Forelimb muscle (tissue), 1 donor: Measurements from ENCODE around the gene MMP17. TPM values are rescaled to one million over a fixed set of nuclear protein-coding genes. Genes with fewer than 3 reads are reported as not detected.

Experiments
- DNase-seq: peaks from one replicate; pipeline ENCODE4 v3.0.0-alpha.2; 2013; ENCODE audit warnings: low read depth
- polyA plus RNA-seq: library from polyadenylated mRNA; unstranded; fragments of 120-200 nt; gene quantifications from one replicate; pipeline ENCODE4 v1.2.1, GENCODE V29; 2013; ENCODE audit not compliant: insufficient read length

Gene MMP17
- polyA plus RNA-seq, 1 donor, result 4.2 TPM

DNA sequence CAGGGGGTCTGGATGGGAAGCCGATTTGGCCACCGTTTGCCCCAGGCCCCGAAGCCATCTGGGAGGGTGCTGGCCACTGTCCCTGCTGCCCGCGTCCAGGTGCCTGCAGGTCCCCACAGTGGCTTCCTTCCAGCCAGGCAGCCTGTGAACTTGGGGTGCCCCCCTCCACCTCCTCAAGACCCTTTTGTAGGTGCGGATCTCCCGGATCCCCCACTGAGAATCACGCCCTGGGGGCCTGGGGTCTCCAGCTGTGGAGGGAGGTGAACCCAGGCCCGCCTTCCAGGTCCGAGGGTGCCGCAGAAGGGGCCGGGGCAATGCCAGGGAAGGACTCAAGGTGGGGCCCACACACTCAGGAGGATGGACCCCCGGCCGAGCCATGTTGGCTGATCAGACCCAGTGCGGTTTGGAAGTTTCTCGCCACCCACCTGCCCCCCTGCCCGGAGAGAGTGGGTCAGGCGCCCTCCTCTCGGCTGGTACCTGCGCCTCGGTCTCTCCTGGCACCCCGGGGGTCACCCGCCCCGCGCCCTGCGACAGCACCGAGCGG, 1.7 kb downstream of the MMP17 start:
- DNase-seq, result no peak

DNA sequence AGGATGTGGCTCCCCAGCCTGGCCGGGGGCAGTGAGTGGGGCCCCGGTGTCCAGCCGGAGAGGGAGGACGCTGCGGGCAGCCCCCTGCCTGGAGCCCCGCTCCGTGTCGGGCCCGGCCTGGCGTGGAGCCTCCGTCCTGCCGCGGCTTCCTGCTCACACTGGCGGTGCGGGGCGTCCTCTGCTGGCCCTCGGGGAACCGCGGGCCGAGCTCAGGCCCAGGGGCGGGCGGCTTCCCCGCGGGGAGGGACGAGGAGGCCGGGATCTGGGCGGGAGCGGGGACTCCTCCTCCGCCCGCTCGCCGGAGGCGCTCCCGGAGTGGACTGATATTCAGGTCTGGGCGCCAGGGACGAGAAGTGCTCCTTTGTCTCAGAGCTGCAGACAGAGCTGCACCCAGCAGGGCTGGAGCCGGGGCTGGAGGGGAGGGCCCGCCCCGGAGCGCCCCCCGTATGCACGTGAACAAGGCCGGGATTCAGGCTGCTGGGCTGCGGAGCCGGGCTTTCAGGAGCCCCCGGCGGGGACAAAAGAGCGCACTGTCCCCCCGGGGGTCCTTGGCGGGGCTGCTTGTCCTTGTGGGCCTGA, 2.2 kb downstream of the MMP17 start:
- peak; percentile 17 for DNase-seq

DNA sequence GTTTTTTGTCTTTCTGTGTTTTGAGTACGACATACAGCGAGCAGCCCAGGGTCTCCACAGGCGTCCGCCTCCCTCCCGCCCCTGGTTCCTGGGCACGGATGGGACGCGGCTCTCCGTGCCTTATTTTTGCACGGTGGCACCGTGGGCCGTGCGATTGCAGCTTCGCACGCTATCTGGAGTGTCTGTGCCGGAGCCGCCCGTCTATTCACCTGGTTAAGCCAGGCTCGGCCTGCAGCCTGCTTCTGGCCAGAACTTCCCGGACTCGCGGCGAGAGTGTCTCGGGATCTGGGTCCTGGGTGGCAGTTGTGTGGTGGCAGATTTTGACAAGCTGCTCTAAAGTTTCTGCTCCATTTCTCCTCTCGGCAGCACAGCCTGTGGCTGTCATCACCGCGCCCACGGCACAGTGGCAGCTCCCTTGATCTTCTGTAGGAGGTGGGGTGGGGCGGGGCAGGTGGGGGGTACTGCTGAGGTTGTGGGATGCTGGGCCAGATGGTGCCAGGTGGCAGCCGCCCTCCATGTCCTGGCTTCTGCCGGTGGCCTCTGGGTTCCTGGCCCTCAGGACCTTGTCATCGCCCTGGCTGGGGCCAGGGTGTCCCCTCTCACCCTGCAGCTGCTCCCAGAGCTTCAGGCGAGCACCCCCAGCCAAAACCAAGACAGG, 2.9 kb downstream of the MMP17 start:
- no peak for DNase-seq

DNA sequence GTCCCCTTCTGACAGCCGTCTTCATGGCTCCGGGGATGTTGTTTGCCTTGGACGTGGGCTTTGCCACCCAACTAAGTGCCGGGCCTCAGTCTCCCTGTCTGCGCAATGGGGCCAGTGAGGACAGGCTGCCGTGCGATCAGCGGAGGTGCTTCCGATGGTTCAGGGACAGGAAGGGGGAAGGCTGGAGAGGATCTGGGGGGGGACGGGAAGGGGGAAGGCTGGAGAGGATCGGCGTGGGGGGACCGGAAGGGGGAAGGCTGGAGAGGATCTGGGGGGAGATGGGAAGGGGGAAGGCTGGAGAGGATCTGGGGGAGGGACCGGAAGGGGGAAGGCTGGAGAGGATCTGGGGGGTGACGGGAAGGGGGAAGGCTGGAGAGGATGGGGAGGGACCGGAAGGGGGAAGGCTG, 3.4 kb downstream of the MMP17 start:
- peak; percentile 74 for DNase-seq

DNA sequence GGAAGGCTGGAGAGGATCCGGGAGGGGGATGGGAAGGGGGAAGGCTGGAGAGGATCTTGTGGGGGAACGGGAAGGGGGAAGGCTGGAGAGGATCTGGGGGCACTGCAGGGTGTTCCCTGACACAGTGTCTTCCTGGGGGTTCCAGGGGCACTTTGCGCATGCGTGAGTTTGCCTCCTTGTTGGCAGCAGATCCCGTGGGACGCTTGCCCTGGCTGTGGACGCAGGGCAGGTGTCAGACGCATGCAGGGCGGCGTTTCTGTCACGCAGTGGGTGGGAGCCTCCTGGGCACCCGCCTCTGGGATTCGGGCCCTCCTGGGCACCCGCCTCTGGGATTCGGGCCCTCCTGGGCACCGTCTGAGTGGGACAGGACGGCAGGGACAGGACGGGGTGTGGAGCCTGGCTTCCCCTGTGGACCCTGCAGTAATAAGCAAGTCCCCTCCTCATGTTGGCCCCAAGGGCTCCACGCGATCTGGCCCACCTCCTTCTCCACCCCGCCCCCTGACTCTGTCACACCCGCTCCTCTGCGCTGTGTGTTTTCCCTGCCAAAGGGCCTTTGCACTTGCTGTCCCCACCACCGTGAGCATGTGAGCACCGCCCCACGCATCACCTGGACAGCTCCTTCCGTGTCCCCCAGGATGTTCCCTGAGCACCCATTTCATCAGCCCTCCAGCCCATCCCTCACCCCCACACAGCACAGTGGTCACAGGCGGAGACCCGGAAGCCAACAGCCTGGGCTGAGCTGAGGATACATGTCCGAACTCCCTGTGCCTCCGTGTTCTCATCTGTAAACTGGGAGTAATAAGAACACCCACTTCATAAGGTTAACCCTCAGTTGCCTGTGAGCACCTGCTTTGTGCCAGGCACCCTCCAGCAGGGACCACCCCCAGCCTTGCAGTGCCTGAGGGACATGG, 4.4 kb downstream of the MMP17 start:
- no peak for DNase-seq

DNA sequence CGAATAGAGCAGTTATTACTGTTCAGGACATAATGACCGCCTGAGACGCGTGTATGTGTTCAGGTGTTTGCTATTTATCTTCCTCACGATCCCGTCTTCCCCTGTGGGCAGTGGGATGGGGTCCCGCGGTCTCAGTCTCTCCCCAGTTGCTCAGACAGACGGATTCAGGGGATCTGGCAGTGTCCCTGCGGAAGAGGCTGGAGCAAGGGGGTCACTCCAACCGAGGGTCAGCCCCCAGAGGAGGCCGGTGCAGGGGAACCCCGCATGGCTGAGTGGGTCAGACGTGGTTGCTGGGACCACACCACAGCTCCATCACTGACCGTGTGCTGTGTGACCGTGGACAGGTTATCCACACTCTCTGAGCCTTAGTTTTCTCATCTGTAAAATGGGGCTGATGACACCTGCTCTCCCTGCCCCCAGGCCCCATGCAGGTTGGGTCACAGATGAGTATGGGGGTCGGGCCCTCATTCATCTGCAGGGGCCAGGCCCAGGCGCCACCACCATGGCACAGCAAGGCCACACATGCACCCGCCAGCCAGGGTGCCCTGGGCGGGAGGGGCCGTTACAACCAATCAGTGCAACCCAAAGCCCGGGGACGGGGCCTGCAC, 5.2 kb downstream of the MMP17 start:
- no peak for DNase-seq

DNA sequence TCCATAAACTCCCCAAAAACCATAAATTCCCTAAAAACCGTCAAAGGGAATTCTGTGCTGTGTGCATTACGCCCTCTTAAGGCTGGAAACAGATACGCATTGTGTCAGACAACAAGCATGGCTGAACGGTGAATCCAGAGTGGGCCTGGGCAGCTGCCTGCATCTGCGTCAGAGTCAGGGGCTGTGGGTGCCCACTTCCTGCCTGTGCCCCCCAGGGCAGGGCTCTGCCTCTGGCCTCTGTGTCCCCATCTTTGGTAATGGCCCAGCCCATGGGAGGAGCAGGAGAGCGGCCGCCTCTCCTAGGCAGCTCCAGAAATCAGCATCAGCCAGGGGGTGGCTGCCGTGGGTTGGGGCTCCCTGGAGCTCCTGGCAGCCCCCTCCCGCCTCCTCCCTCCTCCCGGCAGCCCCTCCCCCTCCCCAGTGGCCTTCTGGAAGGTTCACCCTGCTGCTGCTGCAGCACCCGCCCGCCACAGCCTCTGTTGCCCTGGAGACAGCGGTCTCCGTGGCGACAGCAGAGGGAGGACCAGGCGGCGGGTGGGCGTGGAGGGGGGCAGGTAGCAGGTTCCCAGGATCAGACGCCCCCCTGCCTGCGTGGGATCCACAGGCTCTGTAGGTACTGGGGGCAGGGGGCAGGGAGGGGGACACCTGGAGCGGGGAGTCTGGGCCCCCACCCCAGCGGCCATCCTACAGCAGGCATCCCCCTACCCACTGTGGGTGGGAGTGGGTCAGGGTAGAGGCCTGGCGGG, 5.9 kb downstream of the MMP17 start:
- no peak for DNase-seq

DNA sequence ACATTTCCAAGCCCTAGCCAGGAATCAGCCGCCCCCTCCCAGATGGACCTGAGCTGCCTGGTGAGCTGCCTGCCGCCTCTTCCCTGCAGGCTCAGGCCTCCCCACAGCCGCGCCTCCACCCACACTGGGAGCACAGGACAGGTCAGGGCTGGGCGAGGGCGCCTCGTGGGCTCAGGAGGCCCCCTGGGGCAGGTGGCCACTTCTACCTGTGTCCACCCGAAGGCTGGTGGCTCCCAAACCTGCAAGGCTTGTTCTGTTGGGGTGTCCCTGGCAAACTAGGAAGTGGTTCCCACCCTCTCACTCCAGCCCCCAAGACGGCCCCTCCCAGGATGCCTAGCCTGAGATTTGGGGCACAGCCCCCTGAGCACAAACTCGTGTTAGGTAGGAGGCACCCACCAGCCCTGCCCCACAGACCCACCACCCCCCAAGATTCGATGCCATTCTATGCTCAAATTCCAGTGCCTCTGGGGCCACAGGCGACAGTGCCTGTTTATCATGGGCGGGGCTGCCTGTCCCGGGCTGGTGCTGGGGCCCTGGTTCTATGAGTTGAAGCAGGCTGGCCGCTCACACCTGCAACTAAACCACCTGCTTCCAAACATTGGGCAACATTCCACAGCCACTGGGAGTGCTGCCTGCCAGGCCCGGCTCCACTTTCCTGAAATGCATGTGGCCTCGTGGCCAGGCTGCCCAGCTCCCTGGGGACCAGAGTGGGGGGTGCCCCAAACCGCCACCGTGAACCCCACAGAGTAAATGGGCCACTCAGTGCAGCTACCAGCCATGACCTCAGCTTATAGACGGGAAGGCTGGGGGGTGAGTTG, 6.8 kb downstream of the MMP17 start:
- DNase-seq, result no peak

DNA sequence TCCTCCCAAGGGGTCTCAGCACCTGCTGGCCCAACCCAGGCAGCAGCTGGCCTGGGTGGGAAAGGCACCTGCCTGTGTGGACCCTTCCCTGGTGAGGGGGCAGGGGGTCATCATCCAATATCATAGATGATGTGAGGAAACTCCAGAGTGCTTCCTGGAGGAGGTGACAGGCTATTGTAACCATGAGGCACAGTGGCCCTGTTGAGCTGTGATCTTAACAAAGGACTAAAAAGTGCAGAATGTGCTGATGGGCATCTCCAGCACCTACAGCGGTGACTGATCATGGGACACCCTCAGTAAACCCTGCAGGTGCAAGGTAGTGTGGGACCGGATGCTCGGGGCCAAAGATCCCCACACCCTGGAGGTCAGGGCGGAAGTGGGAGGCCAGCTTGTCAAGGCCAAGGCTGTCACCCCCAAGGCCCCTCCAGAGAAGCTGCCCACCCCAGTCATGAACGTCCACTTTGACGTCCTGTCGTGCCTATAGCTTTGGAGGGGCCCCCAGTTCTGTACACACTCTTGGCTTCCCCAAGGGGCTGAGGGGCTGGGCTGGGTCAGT, 7.5 kb downstream of the MMP17 start:
- DNase-seq, result no peak

DNA sequence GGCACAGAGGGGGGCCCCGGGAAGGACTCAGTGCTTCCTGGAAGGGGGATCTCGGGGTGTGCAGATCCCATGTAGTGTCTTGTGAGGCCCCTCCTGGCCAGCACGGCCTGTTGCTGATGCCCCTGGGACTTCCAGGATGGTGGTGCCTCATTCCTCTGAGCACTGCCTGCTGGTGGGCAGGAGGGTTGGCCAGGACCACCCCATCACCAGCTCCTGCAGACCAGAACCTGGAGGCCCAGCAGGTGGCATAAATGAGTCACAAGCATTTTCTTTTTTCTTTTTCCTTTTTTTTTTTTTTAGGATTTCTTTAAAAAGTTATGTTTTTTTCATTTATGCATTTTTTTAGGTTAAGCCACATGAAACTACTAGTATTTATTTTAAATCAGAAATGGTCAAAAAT, 8.0 kb downstream of the MMP17 start:
- no peak for DNase-seq

DNA sequence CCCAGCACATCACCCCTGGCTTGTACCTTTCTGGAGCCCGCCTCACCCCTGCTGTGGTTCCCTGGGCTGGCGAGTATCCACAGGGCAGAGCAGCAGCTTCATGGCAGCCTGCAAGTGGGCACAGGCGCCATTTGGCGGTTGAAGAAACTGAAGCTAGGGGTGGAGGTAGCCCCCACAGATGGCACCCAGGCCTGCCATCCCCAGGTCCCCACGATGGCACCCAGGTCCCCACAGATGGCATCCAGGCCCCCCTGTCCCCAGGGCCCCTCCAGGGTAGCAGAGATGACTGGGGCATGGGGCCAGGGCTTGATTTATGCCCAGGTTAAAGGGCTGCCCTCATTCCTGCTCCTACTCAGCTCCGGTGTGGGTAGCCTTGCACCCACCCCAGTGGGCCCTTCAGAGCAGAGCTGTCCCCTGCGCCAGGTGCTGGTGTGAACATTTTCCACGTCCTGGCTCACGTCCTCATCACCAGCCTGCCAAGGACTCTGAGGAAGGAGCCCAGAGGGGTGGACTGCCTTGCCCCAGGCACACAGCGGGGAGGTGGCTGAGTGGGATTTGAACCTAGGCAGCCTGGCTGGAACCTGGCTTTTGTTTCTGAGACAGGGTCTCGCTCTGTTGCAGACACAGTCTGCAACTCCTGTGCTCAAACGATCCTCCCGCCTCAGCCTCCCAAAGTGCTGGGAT, 8.7 kb downstream of the MMP17 start:
- no peak for DNase-seq

DNA sequence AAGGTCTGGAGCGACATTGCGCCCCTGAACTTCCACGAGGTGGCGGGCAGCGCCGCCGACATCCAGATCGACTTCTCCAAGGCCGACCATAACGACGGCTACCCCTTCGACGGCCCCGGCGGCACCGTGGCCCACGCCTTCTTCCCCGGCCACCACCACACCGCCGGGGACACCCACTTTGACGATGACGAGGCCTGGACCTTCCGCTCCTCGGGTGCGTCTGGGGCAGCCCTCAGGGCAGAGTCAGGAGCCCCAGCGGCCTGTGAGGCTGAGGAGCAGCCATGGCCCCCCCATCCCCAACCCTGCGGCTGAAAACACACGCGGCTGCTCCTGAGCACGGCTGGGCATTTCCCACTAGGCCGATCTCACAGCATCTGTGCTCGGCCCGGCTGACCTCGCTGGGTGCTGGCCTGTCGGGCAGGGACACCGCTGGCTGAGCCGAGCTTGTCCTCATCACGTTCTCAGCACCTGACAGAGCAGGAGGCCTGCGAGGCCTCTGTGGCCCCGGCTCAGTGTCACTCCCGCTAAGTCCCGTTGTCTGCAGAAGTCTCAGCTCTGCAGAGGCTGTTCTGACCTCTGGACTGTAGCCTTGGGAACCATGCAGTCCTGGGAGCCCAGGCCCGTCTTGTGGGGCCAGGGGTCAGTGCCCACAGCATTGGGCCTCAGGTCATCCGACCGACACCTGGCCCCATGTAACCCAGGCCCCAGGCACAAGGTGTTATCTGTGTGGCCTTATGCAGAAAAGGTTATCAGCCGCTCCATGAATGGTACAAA, 12.6 kb downstream of the MMP17 start:
- no peak for DNase-seq

DNA sequence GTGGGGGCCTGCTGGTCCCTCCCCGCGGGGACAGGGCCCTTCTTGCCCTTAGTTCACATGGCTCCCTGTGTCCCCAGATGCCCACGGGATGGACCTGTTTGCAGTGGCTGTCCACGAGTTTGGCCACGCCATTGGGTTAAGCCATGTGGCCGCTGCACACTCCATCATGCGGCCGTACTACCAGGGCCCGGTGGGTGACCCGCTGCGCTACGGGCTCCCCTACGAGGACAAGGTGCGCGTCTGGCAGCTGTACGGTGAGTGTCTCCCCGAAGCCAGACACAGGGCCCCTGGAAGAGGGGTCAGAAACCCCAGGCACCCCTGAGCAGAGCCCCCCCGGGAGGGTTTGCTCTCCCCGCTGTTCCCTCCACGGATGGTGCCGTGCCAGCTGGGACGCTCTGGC, 13.4 kb downstream of the MMP17 start:
- no peak for DNase-seq

DNA sequence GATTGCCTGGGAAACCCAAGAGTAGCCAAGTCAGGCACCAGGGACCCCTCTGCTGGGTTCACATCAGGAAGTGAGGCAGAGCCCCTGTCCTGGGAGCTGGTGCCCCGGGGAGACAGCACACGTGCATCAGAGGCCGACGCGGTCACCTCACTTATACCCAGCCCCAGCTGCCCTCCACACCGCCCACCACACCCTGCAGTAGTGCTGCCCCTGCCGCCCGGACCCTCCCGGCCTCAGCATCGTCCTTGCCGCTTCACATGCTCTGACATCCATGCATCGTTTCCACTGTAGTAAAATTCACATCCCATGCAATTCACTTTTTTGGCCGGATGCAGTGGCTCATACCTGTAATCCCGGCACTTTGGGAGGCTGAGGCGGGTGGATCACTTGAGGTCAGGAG, 14.0 kb downstream of the MMP17 start:
- no peak for DNase-seq

DNA sequence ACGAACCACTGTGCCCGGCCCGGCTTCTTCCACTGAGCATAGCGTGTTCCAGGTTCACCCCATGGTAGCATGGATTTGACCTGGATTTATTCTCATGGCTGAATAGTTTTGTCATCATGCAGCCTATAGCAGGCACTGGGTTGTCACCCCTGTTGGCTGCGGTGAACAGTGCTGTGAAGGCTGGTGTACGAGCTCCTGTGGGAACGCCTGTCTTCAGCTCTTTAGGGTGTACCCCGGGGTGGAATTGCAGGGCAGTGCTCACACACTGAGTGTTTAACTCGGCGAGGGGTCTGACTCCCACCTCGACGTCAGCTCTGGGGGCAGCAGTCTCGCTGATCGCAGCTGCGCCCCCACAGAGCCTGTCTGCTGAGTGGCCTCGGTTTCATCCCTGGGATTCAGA, 15.3 kb downstream of the MMP17 start:
- no peak for DNase-seq

DNA sequence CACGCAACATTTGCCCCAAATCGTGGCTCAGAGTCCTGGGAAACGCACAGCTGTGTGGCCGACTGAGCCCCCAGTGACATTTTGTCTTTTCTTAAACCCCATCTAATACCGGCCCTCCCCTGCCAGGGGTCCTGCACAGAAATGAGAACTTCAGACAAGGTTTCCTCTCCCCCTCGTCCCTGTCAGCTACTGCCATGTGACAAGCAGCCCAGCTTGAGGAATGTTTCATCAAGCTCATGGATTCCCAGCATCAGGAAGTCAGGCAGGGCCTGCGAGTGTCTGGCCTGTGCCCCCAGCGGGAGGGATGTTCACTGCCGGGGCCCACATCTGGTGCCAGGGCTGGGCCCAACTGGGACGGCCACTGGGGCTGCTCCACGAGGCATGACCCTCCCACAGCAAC, 15.9 kb downstream of the MMP17 start:
- DNase-seq, result no peak

DNA sequence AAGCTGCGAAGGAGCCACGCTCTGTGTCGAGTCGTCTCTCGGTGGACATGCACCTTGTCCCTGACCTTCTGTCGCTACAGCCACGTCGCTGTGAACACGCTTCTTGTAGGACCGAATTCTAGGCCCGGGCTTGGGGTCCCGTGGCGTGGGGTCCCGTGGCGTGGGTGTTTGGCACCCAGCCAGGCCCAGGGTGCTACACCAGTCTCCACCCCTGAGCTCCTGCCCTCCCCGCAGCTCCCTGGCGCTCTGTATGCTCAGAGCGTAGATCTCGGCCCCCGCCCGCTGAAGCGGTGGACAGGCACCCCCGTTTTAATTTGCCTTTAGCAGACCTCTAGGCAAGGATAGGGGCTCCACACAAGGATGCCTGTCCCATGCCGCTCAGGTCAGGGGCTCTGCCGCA, 16.5 kb downstream of the MMP17 start:
- DNase-seq, result no peak

DNA sequence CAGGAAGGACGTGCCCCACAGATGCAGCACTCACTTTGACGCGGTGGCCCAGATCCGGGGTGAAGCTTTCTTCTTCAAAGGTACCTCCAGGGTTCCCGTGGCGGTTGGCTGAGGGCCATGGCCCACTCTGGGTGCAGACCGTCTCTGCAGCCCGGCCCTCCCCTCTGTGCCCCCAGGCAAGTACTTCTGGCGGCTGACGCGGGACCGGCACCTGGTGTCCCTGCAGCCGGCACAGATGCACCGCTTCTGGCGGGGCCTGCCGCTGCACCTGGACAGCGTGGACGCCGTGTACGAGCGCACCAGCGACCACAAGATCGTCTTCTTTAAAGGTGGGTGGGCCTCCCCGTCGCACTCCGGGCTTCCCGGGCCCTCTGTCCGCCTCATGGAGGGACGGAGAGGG, 16.9 kb downstream of the MMP17 start:
- DNase-seq, result no peak

DNA sequence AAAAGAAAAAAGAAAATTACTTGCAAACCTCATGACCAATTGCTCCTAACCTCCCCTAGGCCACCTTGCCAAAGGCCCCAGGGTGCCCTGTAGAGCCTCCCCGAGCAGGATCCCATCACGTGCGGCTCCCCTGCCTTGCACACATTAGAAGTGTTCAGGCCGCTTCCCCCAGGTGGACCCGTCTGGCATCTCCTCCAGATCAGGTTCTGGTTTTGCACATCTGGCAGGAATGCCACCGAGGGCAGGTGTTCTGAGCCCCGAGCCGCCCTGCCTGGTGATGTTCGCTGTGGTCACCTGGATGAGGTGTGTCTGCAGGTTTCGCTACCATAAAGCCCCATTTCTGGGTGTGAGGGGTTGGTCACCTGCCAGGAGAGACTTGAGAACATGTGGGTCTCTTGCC, 19.3 kb downstream of the MMP17 start:
- no peak for DNase-seq
